ENCODE data around the gene OARD1.
"Not testable (repeated sequence)": the region's sequence is repeated elsewhere in the genome, so short reads cannot be mapped to it uniquely, and the experiment has no call there.

OARD1 gene

GRCh38 chr6:41027241-41027640, 44.9 kb downstream of the OARD1 start:
- DNase-seq (ENCODE audit: low read depth): no peak

- no peak for DNase-seq (ENCODE audit: low read depth)
Observed at GRCh38 chr6:41025966-41026530, 46.1 kb downstream of the OARD1 start.

DNA sequence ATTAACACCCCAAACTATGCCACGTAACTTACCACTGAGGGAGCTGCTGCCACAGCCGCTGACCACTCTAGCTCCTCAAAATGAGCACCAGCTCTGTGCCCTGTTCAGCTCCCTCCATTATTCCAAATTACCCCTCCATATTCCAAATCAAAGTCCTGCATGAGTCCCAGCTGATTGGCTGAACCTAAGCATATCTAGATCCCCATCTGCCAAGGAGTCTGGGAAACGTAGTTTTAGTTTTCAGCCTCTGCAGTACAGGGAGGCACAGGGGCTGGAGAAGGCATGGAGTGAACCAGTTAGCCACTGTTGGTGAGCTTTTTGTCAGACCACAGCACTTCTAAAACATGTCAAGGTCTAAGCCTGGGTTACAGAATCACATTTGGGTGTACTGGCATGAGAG, 49.0 kb downstream of the OARD1 start:
- no peak for DNase-seq (ENCODE audit: low read depth)

- DNase-seq (ENCODE audit: low read depth): peak; percentile 31
Observed at GRCh38 chr6:41022294-41022693, 49.9 kb downstream of the OARD1 start.

DNA sequence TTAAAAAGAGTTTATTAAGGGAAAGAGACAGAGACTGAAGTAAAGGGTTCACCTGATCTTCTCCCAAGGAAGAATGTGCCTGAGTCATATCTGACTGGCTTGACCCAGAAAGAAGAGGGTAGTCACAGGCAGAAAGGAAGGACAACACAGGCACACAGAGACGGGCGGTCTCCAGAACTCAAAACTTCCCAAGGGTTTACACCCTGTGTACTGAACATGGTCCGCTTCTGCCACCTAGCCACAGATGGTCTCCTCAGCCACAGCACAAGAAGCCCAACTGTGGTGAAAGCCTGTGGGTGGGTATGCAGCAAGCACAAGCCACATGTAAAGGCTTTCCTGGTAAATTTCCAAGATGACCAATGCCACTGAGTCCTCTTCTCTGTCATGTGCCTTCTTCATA, 50.3 kb downstream of the OARD1 start:
- peak; percentile 38 for DNase-seq (ENCODE audit: low read depth)

GRCh38 chr6:41017663-41018062, 54.5 kb downstream of the OARD1 start:
- DNase-seq (ENCODE audit: low read depth): no peak

DNA sequence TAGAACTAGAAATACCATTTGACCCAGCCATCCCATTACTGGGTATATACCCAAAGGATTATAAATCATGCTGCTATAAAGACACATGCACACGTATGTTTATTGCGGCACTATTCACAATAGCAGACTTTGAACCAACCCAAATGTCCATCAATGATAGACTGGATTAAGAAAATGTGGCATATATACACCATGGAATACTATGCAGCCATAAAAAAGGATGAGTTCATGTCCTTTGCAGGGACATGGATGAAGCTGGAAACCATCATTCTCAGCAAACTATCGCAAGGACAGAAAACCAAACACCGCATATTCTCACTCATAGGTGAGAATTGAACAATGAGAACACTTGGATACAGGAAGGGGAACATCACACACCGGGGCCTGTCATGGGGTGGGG, 56.3 kb downstream of the OARD1 start:
- DNase-seq (ENCODE audit: low read depth): not testable (repeated sequence)

DNA sequence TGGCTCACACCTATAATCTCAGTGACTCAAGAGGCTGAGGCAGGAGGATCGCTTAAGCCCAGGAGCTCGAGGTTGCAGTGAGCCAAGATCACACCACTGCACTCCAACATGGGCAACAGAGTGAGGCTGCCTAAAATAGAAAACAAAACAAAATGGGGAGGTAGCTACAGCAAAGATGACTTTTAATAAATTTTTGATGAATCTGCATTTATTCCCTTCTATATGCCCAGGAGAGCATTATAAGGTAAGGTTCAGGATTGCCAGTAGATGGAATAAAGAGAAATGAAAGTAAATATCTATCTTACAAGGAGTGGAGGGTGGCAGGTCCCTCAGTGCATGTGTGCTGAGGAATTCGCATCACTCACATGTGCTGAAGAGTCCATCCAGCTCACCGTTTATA, 57.4 kb downstream of the OARD1 start:
- DNase-seq (ENCODE audit: low read depth): no peak

All from amniotic epithelial cell (primary cell).